Fibroblast of skin of right biceps (primary cell): Measurements from ENCODE around the gene SERPINH1.
"Not testable (repeated sequence)": the region's sequence is repeated elsewhere in the genome, so short reads cannot be mapped to it uniquely, and the experiment has no call there.

Source experiments
- DNase-seq: peaks from one replicate; pipeline ENCODE4 v3.0.0-alpha.2; 2013

Gene SERPINH1

DNA sequence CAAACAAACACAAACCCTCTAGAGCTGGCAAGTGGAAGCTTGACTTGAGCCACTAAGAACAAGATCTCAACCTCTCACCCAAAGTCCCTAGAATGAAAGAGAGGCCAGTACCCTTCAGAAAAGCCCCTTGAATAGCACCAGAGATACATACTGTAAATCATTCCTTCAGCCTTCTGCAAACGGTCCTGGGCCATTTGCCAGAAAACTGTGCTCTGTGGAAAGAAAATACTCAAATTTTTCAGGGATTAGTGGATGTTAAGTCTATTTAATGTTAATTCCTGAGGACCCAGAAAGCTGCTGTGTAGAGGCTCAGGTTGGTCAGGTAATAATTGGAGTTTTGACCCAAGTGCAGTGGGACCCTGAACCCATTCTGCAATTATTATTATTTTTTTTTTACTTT lies 16.9 kb downstream of the SERPINH1 start:
- DNase-seq: peak; percentile 52

DNA sequence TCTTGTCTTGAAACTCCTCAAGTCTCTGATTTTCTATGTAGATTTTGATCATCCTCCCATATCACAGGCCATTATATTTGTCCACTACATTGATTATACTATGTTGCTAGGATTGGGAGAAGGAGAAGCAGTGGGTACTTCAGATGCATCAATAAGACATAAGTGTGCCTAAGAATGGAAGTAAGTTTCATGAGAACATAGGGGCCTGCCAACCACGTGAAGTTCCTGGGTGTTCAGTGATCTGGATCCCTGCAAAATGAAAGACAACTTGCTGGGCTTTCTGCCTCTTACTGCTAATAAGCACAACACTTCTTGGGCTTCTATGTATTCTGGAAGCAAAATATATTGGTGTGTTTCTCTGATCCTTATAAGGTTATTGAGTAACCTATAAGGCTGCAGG lies 17.8 kb downstream of the SERPINH1 start:
- no peak for DNase-seq

DNA sequence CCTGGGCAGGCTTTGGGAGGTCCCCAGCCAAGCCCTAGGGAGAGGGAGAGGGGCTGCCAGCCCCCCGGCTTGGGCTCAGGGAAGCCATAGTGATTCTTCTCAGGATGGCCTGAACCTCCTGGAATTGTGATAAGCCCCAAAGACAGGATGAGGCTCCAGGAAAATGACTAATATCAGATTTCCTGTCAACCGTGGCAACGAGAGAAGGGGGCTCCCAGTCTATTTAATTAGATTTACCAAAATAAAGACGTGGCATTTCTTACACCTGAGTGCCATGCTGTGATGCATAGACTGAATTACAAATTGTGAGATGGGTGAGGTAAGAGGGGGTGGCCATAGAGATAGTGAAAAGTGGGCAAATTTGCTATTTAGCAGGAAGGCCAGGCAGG lies 20.4 kb downstream of the SERPINH1 start:
- peak; percentile 27 for DNase-seq

DNA sequence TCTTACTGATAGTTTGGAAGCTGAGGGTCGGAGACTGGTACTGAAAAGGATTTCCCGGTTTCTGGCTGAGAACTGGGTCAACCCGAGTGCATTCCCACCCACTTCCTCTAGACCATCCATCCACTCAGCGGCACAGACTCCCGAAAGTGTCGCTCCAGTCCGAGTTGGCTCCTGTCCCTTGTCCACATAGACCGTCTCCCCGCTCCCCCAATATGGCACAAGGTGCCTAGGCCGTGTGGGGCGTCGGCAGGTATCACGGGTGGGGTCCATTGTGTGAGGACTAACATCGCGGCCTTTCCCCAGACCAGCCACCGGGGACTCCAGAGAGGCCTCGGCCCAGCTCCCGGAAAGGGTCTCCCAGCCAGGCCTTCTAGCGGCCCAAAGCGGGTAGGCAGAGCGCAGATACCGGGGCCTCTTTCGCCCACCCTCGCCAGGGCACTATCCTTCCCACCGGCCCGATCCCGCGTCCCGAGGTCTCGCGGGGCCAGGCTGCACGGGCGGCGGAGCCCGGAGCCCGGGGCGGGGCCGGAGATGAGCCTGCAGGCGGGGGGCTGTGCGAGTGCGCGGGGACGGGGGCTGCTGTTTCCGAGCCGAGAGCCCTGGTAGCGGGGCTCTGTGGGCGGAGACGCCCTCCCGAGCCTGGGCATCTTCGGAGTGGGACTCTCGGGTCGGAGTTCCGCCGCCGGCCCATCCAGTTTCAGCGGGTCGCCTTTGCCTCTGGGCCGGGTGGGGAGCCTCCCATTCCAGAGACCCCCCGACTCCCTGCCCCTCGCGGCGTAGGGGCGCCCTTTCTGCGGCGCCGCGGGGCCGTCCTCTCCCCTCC lies 21.1 kb downstream of the SERPINH1 start:
- DNase-seq: peak; percentile 85

DNA sequence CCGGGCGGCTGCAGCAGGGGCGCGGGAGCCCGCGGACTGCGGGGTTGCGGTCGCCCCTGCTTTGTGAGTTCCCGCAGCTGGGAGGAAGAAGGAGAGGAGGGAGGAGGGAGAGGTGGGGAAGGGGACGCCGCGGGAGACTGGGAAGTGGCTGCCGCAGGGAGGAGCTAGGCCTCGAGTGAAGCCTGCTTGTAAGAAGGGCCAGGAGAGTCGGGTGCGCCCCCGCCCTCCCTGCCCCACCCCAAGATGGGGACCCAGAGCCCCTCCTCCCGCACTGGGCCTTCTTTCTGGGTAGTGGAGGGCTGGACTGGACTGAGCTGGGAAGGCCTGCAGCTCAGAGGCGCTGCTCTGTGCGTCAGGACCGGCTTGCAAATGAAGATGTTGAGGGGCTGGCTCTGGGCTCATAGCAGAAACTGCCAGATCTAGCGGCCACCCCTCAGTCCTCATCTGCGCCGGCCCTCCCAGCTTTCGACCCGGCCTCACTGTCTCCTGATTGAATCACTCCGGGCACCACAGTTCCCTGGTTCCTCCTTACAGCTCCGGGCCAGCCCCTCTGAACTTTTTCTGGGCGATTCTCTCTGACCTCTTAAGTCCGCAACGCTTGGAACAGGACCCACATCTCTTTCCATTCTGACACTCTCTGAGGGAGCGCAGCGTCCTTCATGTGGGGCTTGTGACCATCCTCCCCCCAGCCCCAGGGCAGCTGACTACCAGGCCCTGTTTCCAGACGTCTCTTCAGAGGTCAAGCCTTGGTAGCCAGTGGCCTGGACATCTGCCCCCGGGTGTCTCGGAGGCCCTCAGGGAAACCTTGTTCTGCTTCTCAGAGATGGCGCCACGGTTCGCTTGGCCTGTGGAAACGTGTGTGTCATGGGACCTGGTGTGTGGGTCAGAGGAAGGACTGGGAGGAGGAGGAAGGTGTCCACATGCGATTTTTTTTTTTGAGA lies 21.9 kb downstream of the SERPINH1 start:
- DNase-seq: peak; percentile 78

DNA sequence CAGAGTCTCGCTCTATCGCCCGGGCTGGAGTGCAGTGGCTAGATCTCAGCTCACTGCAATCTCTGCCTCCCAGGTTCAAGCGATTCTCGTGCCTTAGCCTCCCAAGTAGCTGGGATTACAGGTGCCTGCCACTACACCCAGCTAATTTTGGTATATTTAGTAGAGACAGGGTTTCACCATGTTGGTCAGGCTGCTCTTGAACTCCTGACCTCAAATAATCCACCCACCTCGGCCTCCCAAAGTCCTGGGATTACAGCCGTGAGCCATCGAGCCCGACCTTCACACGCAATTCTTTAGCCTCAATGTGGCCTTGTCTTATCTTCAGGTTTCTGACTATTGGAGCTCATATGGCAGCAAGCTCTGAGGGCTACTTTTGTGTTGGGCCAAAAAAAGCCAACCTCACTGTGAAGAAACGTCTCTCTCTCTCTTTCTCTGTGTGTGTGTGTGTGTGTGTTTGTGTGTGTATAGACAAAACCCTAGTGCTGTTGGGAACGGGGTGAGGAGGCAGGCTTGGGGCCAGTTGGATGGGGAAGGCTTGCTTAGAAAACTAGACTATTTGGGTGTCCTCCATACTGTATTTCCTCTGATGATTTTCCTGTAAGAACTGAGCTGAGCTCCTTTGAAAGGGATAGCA lies 22.7 kb downstream of the SERPINH1 start:
- not testable (repeated sequence) for DNase-seq

DNA sequence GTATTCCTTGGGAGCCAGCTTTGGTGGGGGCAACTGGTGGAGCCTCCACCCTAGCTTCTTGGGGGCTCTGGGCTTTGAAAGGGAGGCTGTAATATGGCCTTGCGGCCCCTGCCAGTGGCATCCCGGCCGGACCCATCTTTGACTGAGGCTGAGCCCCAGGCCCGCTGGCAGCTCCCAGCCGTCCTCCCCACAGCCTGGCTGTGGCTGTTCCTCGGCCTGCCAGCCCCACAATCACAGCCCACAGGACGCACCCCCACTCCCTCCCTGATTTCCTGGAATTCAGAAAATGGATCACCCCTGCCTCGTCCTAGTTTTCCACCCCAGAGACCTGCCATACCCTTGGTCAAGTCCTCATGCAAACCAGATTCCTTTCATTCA lies 23.2 kb downstream of the SERPINH1 start:
- no peak for DNase-seq

DNA sequence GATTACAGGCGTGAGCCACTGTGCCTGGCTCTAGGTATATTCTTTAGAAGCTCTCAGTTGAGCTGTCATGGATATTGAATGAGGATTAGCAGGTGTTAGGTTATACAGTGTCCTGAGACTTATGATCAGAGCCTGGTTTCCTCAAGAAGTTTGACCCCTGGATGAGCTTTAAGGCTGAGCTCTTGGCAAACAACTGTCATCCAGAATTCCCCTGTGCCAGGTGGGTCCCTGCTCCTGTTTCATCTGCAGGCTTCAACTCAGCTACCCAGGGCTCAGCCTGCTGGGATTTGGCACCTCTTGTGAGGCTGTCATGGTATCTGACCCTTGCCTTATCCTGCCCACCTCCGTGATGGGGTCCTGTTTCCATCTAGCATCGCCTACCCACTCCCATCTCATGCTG lies 24.3 kb downstream of the SERPINH1 start:
- no peak for DNase-seq

DNA sequence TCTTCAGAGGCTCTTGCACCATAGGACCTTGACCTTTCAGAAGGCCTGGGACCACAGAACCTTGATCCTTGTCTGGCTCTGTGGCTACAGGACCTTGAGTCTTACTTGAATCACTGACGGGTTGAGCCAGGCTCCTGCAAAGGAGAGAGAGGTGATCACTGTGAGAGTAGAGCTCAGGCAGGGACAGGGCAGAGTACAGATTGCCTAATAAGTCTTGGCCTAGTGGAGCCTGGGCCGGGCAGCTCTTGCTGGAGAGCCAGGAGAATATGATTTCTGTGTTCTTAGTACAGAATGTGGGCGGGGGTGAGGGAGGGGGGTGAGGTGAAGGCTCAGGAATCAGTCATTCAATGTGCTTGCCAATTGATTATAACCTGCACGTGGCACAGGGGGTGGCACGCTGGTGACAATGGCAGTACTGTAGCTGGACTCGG lies 26.0 kb downstream of the SERPINH1 start:
- no peak for DNase-seq

DNA sequence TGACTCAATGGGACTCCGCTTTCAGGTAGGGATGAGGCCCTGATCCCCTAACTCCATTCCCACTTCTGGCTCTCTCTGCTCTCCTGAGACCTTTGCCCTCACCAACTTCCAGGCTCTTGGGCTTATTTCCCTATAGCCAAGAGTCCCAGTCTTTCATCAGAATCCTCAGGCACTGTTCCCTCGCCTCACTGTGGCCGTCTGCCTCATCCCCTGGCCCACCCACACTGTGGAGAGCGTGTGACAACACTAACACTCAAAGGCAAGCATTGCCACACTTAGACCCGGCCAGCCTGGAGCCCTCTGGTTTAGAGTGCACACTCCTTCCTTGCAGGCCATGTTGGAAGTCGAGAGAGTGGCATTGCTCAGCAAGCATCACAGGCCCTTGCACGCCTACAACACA lies 27.0 kb downstream of the SERPINH1 start:
- no peak for DNase-seq

DNA sequence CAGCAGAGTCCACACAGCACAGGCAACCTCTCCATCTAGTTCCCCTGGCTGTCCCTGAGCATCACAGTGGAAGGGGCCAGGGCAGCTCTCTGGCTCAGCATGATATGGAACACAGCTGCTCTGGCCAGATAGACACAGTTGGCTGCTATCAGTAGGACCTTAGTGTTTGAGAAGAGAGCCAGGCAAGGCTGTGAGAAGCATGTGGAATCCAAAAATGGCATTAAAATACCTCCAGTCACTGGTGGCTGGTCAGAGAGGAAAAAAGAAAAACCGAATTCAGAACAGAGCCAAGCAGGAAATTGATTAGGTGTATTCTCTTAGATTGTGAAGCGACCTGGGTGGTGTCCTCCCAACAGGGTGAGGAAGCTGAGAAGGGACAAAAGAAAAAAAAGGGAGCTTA lies 27.9 kb downstream of the SERPINH1 start:
- no peak for DNase-seq

DNA sequence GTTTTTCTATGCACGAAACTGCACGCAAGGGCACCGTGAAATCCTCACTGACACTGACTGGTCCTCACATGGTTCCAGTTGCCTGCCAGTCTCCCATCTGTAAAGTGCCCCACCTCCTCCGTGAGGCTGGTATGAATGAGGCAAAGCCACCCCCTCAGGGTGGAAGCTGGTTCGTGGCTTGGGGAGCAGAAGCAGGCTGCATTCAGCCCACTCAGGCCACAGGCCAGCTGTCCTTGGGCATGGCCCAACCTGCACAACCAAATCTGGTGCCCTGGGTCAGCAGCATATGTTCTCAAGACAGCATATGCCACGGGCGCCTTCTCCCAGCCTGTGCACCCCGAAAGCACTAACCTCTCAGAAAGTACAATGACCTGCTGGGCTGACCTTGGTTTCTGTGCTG lies 29.3 kb downstream of the SERPINH1 start:
- no peak for DNase-seq

DNA sequence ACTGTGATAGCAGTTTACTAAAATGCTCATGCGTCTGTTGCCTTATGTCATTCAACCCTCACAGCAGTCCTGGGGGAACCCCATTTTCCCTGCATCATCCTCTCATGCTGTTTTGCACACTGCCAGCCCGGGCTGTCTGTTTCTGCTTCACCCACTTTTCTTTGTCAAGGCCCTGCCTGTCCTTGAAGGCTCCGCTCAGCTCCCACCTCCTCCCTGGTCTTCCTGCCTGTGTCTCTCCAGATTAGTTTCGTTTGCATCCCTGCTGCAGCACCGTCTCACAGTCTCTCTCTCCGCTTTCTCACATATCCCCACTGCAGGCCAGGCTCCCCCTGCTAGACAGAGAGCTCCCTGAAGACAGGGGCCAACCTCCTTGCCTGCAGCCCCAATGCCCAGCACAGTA lies 29.9 kb downstream of the SERPINH1 start:
- no peak for DNase-seq

DNA sequence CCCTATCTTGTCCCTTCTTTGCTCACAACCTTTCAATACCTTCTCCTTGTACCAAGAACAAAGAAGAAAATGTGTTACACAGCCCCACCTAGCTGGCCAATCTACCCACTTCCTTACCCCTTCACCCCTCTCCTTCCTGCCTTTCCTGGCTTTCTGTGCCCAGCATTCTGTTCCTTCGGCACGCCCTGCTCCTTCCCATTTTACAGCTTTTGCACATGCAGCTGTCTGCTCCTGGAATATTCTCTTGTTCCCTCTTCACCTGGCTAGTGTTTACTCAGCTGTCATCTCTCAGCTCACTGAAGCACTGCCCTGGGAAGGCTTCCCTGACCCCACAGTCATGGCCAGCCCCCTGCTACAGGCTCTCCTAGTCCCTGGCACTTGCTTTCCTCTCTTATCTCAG lies 30.7 kb downstream of the SERPINH1 start:
- no peak for DNase-seq

DNA sequence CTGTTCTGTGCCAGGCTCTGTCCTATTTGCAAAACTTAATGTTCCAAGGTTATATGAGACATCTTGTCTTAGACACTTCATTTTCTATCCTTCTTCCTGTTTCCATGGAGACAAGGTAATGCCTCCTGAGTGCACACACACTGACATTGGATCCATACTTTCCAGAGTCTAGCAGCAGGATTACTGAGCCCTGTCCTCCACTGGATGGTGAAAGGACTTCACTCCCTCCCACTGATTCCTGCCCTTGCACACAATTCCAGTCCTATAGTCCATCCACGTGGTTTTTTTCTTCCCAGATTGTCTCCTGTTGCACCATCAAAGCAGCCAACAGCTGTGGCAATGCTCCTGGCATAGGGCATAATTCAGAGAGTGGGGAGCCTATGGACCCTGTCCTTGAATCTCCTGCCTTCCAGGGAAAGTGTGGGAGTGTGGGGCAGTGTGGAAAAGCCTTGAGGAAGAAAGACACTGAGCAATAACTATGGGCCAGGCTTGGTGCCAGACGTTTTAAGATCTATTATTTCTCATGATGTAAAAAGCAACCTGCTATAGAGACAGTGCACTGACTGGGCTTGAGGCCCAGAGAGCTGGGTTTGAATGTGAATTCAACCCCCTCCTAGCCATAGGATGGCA lies 31.3 kb downstream of the SERPINH1 start:
- no peak for DNase-seq

DNA sequence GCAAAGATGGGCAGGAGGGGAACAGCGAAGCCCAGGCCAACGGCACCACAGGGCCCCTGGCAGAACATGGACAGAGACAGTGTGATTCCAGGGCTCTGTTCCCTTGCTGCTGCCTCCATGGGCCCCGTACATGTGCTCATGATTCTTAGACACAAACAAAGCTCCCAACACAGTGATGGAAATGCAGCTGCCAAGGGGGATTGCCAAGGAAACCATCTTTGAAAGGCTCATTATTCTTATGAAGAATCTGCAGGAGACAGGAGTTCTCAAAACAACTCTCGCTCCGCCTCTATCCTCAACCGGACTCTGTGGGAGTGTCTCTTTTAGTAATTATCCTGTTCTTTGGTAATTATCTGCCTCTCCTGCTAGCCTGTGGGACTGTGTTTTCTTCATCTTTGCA lies 32.2 kb downstream of the SERPINH1 start:
- DNase-seq: no peak

DNA sequence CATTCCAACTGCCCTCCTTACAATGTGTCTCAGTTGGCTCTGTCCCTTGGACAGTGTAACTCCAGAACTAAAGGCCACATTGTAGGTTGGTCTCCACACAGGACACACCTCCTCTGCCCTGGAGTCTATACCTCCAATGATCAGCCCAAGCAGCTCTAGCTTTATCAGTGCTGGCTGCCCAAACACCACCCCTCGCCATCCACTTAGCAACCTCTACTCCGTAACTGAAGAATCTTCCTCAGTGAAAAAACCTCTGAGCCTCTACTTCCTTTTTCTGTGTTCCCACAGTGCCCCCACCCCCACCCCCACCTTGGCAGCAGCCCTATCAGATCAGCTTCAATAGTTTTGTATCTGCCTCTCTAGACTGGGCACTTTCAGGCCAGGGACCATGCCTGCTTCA lies 33.4 kb downstream of the SERPINH1 start:
- no peak for DNase-seq

DNA sequence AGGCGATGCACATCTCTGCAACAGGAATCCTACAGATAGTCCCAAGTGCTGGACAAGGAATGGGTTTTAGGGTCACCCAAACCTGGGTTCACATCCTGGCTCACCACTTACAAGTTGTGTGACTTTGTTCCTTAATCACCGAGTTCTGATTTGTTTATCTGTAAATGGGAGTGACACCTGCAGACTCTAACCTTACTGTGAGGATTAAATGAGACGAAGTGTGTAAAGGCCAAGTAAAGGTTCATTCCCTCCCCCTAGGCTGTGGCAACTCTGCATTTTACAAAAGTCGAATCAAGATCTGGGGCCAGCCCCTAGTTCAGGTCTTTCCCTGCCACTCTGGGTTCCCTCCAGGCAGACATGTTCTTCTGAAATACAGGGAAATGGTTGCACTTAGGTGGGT lies 34.9 kb downstream of the SERPINH1 start:
- DNase-seq: no peak

DNA sequence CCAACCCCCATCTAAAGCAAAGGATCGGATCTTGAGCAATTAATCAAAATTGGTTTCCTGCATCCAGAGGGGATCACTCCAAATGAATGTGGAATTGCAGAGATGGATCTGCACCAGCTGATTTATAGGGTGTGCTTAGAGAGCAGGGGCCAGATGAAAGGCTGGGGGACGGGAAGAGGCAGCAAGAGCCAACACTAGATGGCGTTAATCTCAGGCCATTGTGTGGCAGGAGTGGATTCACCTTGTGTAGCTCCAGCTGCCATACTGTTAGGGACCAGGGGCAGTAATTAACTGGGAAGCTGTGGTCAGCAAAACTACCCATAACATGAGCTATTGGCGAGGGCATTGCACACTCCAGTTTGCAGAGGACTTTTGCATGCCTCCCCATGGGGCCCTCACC lies 35.6 kb downstream of the SERPINH1 start:
- peak; percentile 40 for DNase-seq

DNA sequence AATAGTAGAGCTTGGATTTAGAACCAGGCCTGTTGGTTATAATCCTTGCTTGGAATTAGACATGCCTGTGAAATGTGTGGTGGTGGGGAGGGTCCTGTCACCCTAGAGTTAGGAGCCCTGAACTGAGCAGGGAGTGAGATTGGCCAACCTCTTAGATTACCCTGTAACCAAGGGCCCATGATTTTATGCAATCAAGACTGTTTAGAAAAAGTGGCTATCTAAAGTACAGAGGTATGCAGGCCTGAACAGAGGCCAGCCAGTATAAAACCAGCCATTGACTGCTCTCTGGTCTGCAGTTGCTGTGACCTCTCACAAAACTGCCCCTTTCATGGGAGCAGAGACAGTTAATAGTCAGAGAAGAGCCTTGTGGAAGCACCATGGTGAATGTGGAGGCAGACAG lies 36.2 kb downstream of the SERPINH1 start:
- DNase-seq: no peak

DNA sequence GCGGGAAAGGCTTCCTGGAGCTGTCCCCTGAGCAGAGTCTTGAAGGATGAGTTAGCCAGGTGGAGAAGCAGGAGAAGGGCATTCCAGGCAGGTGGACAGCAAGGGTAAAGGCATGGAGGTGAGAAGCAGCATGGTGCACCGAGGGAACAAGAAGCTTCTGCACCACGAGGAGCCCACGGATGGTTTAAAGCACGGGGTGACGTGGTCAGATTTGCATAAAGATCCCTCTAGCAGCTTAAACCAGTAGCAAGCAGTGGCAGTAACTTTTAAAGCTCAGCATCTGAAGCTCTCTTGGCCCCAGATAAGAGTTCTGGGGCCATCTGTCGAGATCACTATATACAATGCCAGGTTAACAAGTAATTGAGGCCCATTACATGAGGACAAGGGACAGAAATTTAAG lies 36.8 kb downstream of the SERPINH1 start:
- DNase-seq: no peak

DNA sequence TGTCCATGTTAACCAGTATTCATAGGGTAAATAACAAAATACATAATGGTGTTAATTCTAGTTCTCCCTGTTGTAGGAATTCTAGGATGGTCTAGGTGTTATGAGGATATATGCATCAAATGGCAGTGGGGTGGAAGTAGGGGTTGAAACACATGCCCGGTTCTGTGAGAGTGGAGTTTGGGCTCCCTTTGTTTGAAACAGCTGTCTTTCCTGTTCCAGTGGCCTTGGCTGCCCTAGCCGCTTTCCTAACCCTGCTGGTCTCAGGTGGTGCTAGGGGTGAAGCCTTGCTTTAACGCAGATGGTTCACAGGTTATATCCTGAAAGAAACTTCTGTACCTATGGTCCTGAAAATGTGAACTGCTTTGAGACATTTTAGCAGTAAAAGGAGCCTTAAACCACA lies 38.3 kb downstream of the SERPINH1 start:
- no peak for DNase-seq

DNA sequence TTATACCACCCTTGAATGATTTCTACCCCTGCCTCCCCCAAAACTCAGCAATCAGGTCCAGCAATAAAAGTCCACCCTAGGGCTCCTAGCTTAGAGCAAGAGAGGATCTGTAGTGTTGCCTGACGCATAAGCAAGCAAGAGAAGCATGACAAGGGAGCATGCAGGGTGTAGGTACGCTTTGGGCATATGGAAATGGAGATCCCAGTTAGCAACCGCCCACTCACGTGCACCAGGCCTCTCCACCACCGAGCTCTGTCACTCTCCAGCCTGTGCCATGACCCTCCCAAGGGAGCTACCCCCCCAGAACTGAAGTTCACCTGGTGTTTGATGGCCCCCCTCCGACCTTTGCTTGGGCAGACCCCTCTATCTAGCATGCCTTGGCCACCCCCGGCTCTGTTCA lies 39.4 kb downstream of the SERPINH1 start:
- no peak for DNase-seq
